Stimulated activated CD8-positive, alpha-beta memory T cell treated with anti-CD3 and anti-CD28 coated beads, Interleukin-7, amount 100 ng/mL, for 24 hours (primary cell): ENCODE data around the gene COL20A1.

Source experiments
- DNase-seq: peaks from one replicate; pipeline ENCODE4 v3.0.0-alpha.2; 2020; ENCODE audit warnings: low read depth

Gene COL20A1

GRCh38 chr20:63320041-63320511, 27.1 kb downstream of the COL20A1 start:
- DNase-seq = no peak

- no peak for DNase-seq
These were observed 27.7 kb downstream of the COL20A1 start for GRCh38 chr20:63320616-63321147.

- DNase-seq = no peak
These were observed 28.3 kb downstream of the COL20A1 start for GRCh38 chr20:63321148-63321831.

GRCh38 chr20:63322146-63322932, 29.4 kb downstream of the COL20A1 start:
- no peak for DNase-seq

- DNase-seq = no peak
These were observed 29.9 kb downstream of the COL20A1 start for GRCh38 chr20:63322933-63323273.

GRCh38 chr20:63323357-63323981, 30.5 kb downstream of the COL20A1 start:
- no peak for DNase-seq

GRCh38 chr20:63325021-63325471, 32.1 kb downstream of the COL20A1 start:
- DNase-seq = no peak

GRCh38 chr20:63325554-63326313, 32.7 kb downstream of the COL20A1 start:
- DNase-seq = no peak

- no peak for DNase-seq
These were observed 33.6 kb downstream of the COL20A1 start for GRCh38 chr20:63326314-63327230.

GRCh38 chr20:63327231-63327745, 34.3 kb downstream of the COL20A1 start:
- DNase-seq = no peak

GRCh38 chr20:63328026-63328700, 35.2 kb downstream of the COL20A1 start:
- no peak for DNase-seq

GRCh38 chr20:63328718-63329275, 35.8 kb downstream of the COL20A1 start:
- DNase-seq = no peak

- DNase-seq = no peak
These were observed 36.5 kb downstream of the COL20A1 start for GRCh38 chr20:63329331-63330083.

GRCh38 chr20:63330084-63330760, 37.2 kb downstream of the COL20A1 start:
- no peak for DNase-seq

- no peak for DNase-seq
These were observed 38.0 kb downstream of the COL20A1 start for GRCh38 chr20:63330940-63331339.

- no peak for DNase-seq
These were observed 38.9 kb downstream of the COL20A1 start for GRCh38 chr20:63331741-63332400.

GRCh38 chr20:63332488-63333240, 39.7 kb downstream of the COL20A1 start:
- no peak for DNase-seq
